Stimulated activated CD8-positive, alpha-beta memory T cell treated with anti-CD3 and anti-CD28 coated beads, Interleukin-7, amount 100 ng/mL, for 48 hours (primary cell): Measurements from ENCODE around the gene ALX4.

Experiments used
- DNase-seq, 2 donors: peaks; one replicate each; pipeline ENCODE4 v3.0.0-alpha.2; 2020; ENCODE audit warnings: low read depth in 1 of 2; ENCODE audit errors: extremely low read depth in 1 of 2

The ALX4 gene

DNA sequence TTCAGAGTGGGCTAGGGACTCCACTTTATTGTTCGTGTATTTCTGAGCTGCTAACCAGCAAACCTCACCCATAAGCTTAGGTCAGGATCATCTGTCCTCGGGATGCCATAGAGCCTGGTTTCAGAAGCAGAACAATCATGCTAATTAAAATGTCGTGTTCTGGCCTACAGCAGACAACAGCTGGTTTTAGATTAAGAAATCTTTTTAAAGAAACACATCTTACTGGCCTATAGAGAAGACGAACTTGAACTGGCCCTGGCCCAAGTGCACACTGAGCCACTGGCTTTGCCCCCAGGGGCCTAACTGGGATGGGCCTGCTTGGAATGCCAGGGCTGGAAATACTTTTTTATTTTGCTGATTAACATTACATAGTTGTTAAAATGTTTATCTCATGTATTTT is 63.2 kb downstream of the ALX4 start:
- DNase-seq, result no peak

DNA sequence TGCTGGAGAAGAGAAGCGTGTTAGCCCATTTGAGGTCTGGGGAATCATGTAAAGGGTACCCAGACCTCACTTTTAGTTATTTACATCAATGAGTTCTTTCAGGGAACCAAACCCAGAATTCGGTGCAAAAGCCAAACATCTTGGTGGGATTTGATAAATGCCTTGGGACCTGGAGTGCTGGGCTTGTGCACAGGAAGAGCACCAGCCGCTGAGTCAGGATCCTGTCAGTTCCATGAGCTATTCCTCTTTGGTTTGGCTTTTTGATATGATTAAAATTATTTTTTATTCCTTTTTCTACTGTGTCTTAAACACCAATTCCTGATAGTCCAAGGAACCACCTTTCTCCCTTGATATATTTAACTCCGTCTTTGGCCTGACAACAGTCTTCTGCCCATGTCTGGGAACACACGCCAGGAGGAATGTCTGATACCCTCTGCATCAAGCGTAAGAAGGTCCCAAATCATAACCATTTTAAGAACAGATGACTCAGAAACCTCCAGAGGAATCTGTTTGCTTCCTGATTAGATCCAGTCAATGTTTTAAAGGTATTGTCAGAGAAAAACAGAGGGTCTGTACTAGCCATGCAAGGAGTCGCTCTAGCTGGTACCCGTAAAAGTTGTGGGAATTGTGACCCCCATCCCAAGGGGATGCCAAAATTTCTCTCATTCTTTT is 65.2 kb downstream of the ALX4 start:
- DNase-seq, result no peak

DNA sequence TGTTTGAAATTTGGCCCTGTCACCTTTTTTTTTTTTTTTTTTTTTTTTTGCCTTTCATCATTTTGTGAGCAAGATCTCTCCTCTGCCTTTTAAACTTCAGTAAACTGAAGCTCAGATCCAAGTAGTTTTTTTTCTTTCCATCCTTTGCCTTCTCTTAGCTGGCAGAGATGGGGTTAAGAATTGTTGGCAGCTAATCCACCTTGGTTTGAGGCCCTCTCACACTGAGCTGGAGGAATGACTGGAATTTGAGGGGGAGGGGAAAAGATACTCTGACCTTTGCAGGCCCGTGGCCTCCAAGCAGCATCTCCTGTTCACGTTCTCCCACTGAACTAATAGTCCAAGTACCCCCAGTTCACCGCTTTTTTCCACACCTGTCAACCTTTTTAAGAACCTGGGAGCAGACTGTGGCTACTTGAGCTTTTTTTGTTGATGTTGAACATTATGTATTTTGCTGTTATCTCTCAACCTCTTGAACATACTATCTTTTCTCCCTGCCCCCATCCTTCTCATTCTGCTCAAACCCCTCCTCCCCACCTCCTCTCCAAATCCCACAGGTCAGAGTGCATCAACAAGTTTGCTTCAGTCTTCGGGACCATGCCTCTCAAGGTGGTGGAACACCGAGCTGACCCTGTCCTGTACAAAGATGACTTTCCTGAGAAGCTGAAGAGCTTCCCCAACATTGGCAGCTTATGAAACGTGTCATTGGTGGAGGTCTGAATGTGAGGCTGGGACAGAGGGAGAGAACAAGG is 66.2 kb downstream of the ALX4 start:
- DNase-seq, result no peak

- DNase-seq, result no peak
Observed at GRCh38 chr11:44243086-44243485, 66.9 kb downstream of the ALX4 start.

DNA sequence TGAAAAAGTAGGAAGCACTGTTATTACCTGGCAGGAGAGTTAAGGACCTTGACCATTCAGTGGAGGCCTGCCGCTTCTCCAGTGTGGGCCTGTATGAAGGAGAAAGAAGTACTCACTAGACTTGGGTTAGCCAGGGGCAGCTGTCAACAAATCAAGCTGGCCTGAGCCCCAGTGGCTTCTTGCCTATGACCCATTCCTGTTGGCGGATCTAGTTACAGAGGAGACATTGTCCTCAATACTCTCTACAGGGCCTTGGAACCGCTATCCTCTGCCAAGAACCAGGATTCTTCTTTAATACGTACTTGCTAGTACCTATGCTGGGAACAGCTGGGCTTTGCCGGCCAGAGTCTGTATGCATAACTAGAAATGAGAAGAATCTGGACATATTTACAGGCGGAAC is 68.1 kb downstream of the ALX4 start:
- no peak for DNase-seq

- DNase-seq, result no peak
Observed at GRCh38 chr11:44237156-44237555, 72.8 kb downstream of the ALX4 start.

DNA sequence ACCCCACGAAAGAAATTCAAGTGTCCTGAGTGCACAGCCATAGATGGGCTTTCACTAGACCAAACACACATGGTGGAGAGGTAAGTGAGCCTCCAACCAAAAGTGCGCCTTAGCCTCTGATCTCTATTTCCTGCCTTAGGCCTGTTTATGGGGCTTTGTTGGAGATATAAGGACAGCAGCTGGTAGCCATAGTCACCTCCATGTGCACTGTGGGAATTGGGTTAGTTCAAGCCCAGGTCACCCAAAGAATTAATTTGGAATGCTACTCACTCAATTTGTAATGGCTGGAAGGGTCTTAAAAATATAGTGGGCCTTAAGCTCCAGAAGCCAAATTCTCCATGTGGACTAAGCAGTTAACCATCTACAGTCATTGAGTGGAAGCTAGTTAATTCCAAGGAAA is 73.6 kb downstream of the ALX4 start:
- no peak for DNase-seq

- DNase-seq, result no peak
Observed at GRCh38 chr11:44235765-44236201, 74.2 kb downstream of the ALX4 start.

- no peak for DNase-seq
Observed at GRCh38 chr11:44229624-44230023, 80.3 kb downstream of the ALX4 start.

DNA sequence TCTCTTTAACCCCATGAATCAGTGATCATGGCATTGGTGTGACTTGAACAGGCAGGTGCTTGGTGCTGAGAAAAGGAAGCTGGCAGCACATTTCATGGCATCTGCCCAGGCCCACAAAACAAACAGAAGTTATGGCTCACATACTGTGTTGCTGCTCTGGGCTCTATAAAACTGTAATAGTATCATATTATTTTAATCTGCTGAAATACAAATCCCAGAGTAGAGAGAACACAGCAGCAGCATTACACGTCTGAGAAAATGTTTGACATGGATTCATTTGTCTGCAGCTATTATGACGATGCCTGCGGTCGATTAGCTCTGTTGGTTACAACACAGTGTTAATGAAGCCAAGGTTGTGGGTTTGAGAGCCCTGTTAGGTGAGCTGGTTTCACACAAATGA is 80.8 kb downstream of the ALX4 start:
- DNase-seq, result no peak

GRCh38 chr11:44228379-44228778 is 81.6 kb downstream of the ALX4 start:
- DNase-seq, result no peak

DNA sequence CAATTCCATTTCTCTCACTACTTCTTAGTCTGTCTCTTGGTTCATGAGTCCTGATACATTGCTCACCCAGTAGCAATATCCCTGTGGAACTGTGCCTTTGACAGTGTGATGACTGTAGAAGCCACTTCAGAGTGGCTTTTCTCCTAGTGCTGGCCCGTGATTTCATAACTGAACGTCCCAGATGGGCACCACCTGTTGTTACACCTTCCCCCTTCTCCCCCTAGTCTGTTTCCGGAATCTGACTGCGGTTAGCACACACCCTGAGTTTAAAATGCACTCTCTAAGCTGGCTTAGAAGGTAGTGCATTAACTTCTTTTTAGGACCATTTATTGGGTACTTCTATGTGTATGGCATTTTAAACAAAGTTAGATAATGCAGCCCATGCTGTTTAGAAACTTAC is 83.0 kb downstream of the ALX4 start:
- DNase-seq, result no peak

- DNase-seq, result no peak
Observed at GRCh38 chr11:44226490-44226889, 83.4 kb downstream of the ALX4 start.

GRCh38 chr11:44224867-44225501 is 85.0 kb downstream of the ALX4 start:
- no peak for DNase-seq

DNA sequence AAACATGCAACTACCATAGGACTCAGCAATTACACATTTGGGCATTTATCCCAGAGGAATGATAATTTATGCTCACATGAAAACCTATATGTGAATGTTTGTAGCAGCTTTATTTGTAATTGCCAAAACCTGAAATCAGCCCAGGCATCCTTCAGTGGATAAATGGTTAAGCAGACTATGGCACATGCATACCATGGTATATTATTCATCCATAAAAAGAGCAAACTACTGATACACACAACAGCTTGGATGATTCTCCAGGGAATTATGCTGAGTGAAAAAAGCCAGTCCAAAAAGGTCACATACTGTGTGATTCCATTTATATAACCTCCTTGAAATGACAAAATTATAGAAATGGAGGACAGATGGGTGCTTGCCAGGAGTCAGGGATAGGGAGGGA is 86.7 kb downstream of the ALX4 start:
- no peak for DNase-seq

GRCh38 chr11:44221992-44222391 is 87.9 kb downstream of the ALX4 start:
- DNase-seq, result no peak

- DNase-seq, result no peak
Observed at GRCh38 chr11:44221456-44221855, 88.5 kb downstream of the ALX4 start.

GRCh38 chr11:44219830-44220796 is 89.8 kb downstream of the ALX4 start:
- DNase-seq, result no peak

DNA sequence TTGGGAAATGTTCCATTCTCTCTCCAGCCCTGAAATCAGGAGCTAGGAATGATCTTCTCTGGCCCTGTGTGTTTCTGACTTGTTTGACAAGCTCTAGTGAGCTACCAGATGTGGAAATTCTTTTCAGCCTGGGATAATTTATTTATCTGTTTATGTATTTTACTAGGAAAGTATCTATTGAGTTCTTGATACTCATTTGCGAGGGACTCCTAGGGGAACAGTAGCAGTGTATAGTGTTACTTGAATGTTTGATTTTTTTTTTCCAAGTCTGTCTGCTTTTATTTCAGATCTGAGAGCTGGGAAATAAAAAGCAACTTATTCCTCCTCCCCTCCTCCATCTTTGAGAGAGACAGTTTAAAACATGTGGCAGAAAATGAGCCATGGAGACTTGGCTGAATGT is 92.5 kb downstream of the ALX4 start:
- no peak for DNase-seq

- DNase-seq, result no peak
Observed at GRCh38 chr11:44213148-44213547, 96.8 kb downstream of the ALX4 start.

DNA sequence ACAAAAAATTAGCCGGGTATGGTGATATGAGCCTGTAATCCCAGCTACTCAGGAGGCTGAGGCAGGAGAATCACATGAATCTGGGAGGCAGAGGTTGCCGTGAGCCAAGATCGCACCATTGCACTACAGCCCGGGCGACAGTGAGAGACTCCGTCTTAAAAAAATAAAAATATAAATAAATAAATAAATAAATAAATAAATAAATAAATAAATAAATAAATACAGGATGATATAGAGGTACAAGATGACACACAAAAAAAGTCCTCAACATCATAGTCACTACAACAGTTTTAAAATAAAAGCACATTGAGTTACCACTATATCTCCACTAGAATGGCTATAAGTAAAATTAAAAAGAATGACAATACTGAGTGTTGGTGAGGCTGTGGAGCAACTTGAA is 97.8 kb downstream of the ALX4 start:
- DNase-seq, result no peak
